GM12878 (cell line): ENCODE measurements around the gene IFNAR1. TPM values are rescaled to one million over a fixed set of nuclear protein-coding genes. Genes with fewer than 3 reads are reported as not detected.
A peak's percentile ranks its signal among the peaks of the same experiment; 100 is the strongest.

Source experiments
- ATAC-seq: fragments of 200-7000 bp; cut with Tn5 transposase; 3 replicates; pipeline ENCODE4 v1.9.1; 2020; ENCODE audit warnings: mild to moderate bottlenecking, moderate library complexity
- BruUV-seq: library from RNA; stranded (reverse); fragments of 400-500 nt; replicated peaks from 2 replicates; lab custom pipeline; 2021; lab: Mats Ljungman, UMichigan
- CTCF ChIA-PET: fragments of 300-600 bp; sonication (Branson Sonifier 250); formaldehyde crosslinking; extraction: SDS; loops from one replicate; lab custom pipeline; 2021; ENCODE audit warnings: inconsistent platforms; lab: Yijun Ruan, JAX
- POLR2A ChIA-PET: fragments of 350-600 bp; formaldehyde crosslinking; extraction: SDS; loops from one replicate; lab custom pipeline; 2021; ENCODE audit warnings: inconsistent platforms; lab: Charles Lee
- RAD21 ChIA-PET: fragments of 300-600 bp; sonication (Branson Sonifier 250); formaldehyde crosslinking; loops from one replicate; lab custom pipeline; 2023; ENCODE audit warnings: antibody characterized with exemption; ENCODE audit not compliant: unreplicated experiment; lab: Charles Lee
- SMC1A ChIA-PET: fragments of 300-600 bp; sonication (Branson Sonifier 250); formaldehyde crosslinking; loops from one replicate; lab custom pipeline; 2023; ENCODE audit not compliant: unreplicated experiment, uncharacterized antibody; lab: Charles Lee
- DNase-seq: peaks from one replicate; pipeline ENCODE4 v3.0.0-alpha.2; 2011; ENCODE audit warnings: low read depth, low spot score
- FAIRE-seq: peaks from 3 replicates; lab custom pipeline; 2011; peaks lifted over from hg19 to GRCh38; lab: Jason Lieb, UNC
- H2AFZ ChIP-seq: 2 replicates; pipeline ENCODE4 v1.6.0; 2011; ENCODE audit warnings: low read depth, low read length, control low read depth; ENCODE audit not compliant: control insufficient read depth
- H3K27ac ChIP-seq: 2 replicates; pipeline ENCODE4 v1.5.1; 2011; ENCODE audit warnings: control low read depth; ENCODE audit not compliant: control insufficient read depth, insufficient read depth
- H3K27me3 ChIP-seq, 2 experiments: replicated peaks in 1 of 2; 2 replicates each; pipeline versions ENCODE4 v1.6.0 to v1.6.1; 2011; ENCODE audit warnings: low read length in 1 of 2; ENCODE audit not compliant: control insufficient read depth in 2 of 2, insufficient read depth in 2 of 2
- H3K36me3 ChIP-seq, 2 experiments: 2 replicates each; pipeline ENCODE4 v1.5.1; 2011; ENCODE audit warnings: low read length in 1 of 2; ENCODE audit not compliant: control insufficient read depth in 2 of 2, insufficient read depth in 2 of 2
- H3K4me1 ChIP-seq: 2 replicates; pipeline ENCODE4 v1.6.1; 2011; ENCODE audit warnings: mild to moderate bottlenecking, low read length, moderate library complexity, mixed read lengths; ENCODE audit not compliant: control insufficient read depth, insufficient read depth
- H3K4me2 ChIP-seq: 2 replicates; pipeline ENCODE4 v1.6.0; 2011; ENCODE audit warnings: control low read depth; ENCODE audit not compliant: control insufficient read depth, insufficient read depth
- H3K4me3 ChIP-seq: fragments of 200-600 bp; sonication (generic); 2 replicates; pipeline ENCODE4 v1.5.1; 2016
- H3K79me2 ChIP-seq: 2 replicates; pipeline ENCODE4 v1.6.0; 2011; ENCODE audit warnings: low read length; ENCODE audit not compliant: control insufficient read depth, insufficient read depth
- H3K9ac ChIP-seq: 2 replicates; pipeline ENCODE4 v1.8.0; 2011; ENCODE audit warnings: low read length, control low read depth, mixed read lengths; ENCODE audit not compliant: control insufficient read depth, insufficient read depth
- H3K9me3 ChIP-seq: replicated peaks from 3 replicates; pipeline ENCODE4 v1.5.1; 2011; ENCODE audit warnings: mild to moderate bottlenecking, low read length; ENCODE audit not compliant: control insufficient read depth, insufficient read depth
- H4K20me1 ChIP-seq: 2 replicates; pipeline ENCODE4 v1.6.0; 2011; ENCODE audit not compliant: control insufficient read depth, insufficient read depth
- PAX8 ChIP-seq: fragments of 450-650 bp; IDR thresholded peaks from 2 replicates; pipeline ENCODE4 v1.6.1; 2017; ENCODE audit warnings: mild to moderate bottlenecking, moderate library complexity
- POU2F2 ChIP-seq: IDR thresholded peaks from 3 replicates; pipeline ENCODE4 v1.6.1; 2011; ENCODE audit warnings: low read depth, mild to moderate bottlenecking, low read length, borderline replicate concordance
- SIN3A ChIP-seq: IDR thresholded peaks from 2 replicates; pipeline ENCODE4 v1.6.1; 2012; ENCODE audit warnings: low read depth, low read length, improper control_type of control experiment
- SREBF1 ChIP-seq: IDR thresholded peaks from 2 replicates; pipeline ENCODE4 v1.6.1; 2012; ENCODE audit warnings: mild to moderate bottlenecking, low read length
- YY1 ChIP-seq: IDR thresholded peaks from 2 replicates; pipeline ENCODE4 v1.6.1; 2011; ENCODE audit warnings: low read depth, mild to moderate bottlenecking, low read length
- ZBTB4 ChIP-seq: fragments of 450-650 bp; formaldehyde crosslinking; IDR thresholded peaks from 2 replicates; pipeline ENCODE4 v1.4.0; 2022; ENCODE audit warnings: mild to moderate bottlenecking, moderate library complexity
- WGBS: methylation state at CpG from one replicate; pipeline ENCODE4 v1.1.6; 2016; ENCODE audit warnings: low lambda C conversion rate; ENCODE audit not compliant: insufficient replicate concordance, insufficient coverage; ENCODE audit errors: missing lambda C conversion rate; 5-methylcytosine and 5-hydroxymethylcytosine counted together
- in situ Hi-C: fragments of 300-500 bp; cut with MboI; formaldehyde crosslinking; loops from 9 replicates; pipeline ENCODE4 v1.14.3; 2018; ENCODE audit warnings: mixed read lengths
- intact Hi-C: fragments of 100-400 bp; cut with micrococcal nuclease; formaldehyde crosslinking; loops from one replicate; pipeline ENCODE4 v1.14.2; 2022; ENCODE audit not compliant: unreplicated experiment
- polyA plus RNA-seq, 11 experiments: library from polyadenylated mRNA; depleted of rRNA in 4 of 11; unstranded in 6 of 11; stranded (reverse) in 5 of 11; fragments of >200 nt; fragmentation: Nextera tagmentation in 4 of 11; fragmentation: Illumina TruSeq in 1 of 11; extraction: Ambion mirVana in 4 of 11; extraction: Trizol in 1 of 11; gene quantifications; 1 replicate in 1 of 11; 2 replicates in 10 of 11; pipeline versions ENCODE4 v1.2.1 to v1.2.3, GENCODE V29; 2011 to 2016; ENCODE audit warnings: inconsistent platforms in 2 of 11, missing spikeins in 2 of 11, low read depth in 1 of 11
- total RNA-seq, 4 experiments: library from RNA; depleted of rRNA in 3 of 4; stranded (reverse); fragments of >200 nt in 3 of 4; fragmentation: Illumina TruSeq in 1 of 4; extraction: Trizol in 1 of 4; gene quantifications; 2 replicates each; pipeline versions ENCODE4 v1.2.1 to v1.2.3, GENCODE V29; 2013 to 2021
- TF ChIP-seq, protein P1 (sequence below): IDR thresholded peaks from 2 replicates; pipeline ENCODE4 v1.6.1; 2012; ENCODE audit warnings: low read length, inconsistent platforms
- TF ChIP-seq, protein P2 (sequence below): IDR thresholded peaks from 2 replicates; pipeline ENCODE4 v1.6.1; 2012; ENCODE audit warnings: low read depth, low read length, improper control_type of control experiment

IFNAR1 gene
- total and polyA plus RNA-seq, 10 of the 15 experiments (the other 5 are each of a cell fraction or from before 2014, with no cell fraction given), result 12.0 to 62.4 (median 24.6) TPM

DNA sequence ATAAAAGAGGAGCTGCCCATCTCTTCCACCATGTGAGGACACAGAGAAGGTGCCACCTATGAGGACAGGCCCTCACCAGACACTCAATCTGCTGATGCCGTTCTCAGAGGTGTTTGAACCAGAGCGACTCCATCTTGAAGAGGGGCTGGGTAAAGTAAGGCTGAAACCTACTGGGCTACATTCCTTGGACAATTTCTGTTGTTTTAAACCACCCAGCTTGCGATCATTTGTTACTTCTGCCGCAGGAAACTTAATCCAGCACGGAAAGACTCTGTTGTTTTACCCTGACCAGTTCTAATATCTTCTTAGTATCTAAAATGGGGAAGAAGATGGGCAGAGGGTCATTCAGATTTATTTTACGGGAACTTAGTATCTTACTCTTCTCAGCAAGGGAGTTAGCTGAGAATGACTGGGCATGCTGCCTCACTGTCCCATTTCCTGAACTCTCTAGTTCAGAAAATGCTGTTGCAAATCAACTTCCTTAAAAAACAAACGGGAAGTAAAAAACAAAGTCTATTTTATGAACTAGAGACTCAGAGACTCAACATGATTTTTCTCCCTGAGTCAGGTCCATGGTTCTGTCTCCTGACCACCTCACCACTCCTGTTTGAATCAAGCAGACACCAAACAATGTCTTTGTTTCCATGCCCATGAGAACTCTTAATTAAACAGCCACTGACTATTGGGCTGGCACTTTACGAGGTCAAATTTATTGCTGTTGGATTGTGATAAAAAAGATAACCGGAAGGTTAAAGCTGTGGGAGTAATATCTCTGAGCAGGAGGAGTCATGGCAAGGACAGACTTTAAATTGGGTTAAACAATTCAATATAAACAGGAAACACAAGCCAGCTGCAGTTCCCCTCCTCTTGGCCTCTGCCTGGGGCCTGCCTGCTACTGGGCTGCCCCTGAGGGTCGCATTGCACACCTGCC is 23.8 kb upstream of the IFNAR1 start:
- no peak for FAIRE-seq
- in situ Hi-C loops, result no loop called here

GRCh38 chr21:33301632-33302002 is 23.2 kb upstream of the IFNAR1 start:
- in situ Hi-C loops (no loop called here), intact Hi-C loops (no loop called here)
- DNase-seq, result no peak
- ATAC-seq, result no peak
- Histone ChIP-seq H3K4me3 (no peak overlapping the region), H3K36me3 (no peaks in the 10 kb centered on the region), H2AFZ (no peak overlapping the region; the same call in 1 of the 2 replicates), H3K27ac (peak overlapping the region; percentile 13; the same call in 1 of the 2 replicates), H3K9me3 (no peaks in the 10 kb centered on the region), H3K4me2 (no peak overlapping the region; the same call in 1 of the 2 replicates), H3K79me2 (no peaks in the 10 kb centered on the region), H3K9ac (no peak overlapping the region), H4K20me1 (no peaks in the 10 kb centered on the region), H3K4me1 (peaks cover 29% of the 10 kb centered on the region), H3K27me3 (no peaks in the 10 kb centered on the region)
- WGBS, result 97% methylated on average over 2 of the region's 2 CpGs
- ChIA-PET RAD21 (interaction anchor here (0.7 to 1.7 kb wide), 2 partner anchors 23 to 59 kb away, joined by 3 to 5 read pairs; partner anchors contain the start of gene IFNAR1), CTCF (interaction anchor here (1.1 to 1.5 kb wide), 2 partner anchors 60 to 105 kb away, joined by 4 read pairs; no protein-coding TSS in a partner anchor), POLR2A (no interaction called here), SMC1A (interaction anchor here (0.7 to 1.5 kb wide), 2 partner anchors 42 to 104 kb away, joined by 3 read pairs; no protein-coding TSS in a partner anchor)
- no peak for FAIRE-seq
- BruUV-seq, result no TSS peak
- no peak for TF ChIP-seq SIN3A
- no peak for TF ChIP-seq ZBTB4
- TF ChIP-seq, protein P1, sequence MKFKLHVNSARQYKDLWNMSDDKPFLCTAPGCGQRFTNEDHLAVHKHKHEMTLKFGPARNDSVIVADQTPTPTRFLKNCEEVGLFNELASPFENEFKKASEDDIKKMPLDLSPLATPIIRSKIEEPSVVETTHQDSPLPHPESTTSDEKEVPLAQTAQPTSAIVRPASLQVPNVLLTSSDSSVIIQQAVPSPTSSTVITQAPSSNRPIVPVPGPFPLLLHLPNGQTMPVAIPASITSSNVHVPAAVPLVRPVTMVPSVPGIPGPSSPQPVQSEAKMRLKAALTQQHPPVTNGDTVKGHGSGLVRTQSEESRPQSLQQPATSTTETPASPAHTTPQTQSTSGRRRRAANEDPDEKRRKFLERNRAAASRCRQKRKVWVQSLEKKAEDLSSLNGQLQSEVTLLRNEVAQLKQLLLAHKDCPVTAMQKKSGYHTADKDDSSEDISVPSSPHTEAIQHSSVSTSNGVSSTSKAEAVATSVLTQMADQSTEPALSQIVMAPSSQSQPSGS, result no peak
- TF ChIP-seq SREBF1, result no peak
- TF ChIP-seq, protein P2, sequence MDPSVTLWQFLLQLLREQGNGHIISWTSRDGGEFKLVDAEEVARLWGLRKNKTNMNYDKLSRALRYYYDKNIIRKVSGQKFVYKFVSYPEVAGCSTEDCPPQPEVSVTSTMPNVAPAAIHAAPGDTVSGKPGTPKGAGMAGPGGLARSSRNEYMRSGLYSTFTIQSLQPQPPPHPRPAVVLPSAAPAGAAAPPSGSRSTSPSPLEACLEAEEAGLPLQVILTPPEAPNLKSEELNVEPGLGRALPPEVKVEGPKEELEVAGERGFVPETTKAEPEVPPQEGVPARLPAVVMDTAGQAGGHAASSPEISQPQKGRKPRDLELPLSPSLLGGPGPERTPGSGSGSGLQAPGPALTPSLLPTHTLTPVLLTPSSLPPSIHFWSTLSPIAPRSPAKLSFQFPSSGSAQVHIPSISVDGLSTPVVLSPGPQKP, result no peak
- no peak for TF ChIP-seq PAX8

More for the DNA sequence above, 23.8 kb upstream of the IFNAR1 start:
- peak overlapping the region; percentile 26; the same call in 1 of the 2 replicates for H3K9ac ChIP-seq
- intact Hi-C loops, result no loop called here
- no peaks in the 10 kb centered on the region for H3K79me2 ChIP-seq
- no peaks in the 10 kb centered on the region for H3K9me3 ChIP-seq
- ChIA-PET RAD21 (interaction anchor here (0.7 to 1.7 kb wide), 2 partner anchors 24 to 59 kb away, joined by 3 to 5 read pairs; partner anchors contain the start of gene IFNAR1), POLR2A (interaction anchor here (0.9 kb wide), 1 partner anchor 12 kb away, joined by 3 read pairs; no protein-coding TSS in a partner anchor), SMC1A (interaction anchor here (1.5 kb wide), 1 partner anchor 104 kb away, joined by 3 read pairs; no protein-coding TSS in a partner anchor), CTCF (interaction anchor here (0.5 to 1.9 kb wide), 4 partner anchors 61 to 635 kb away, joined by 3 to 5 read pairs (median 4); no protein-coding TSS in a partner anchor)
- H3K4me3 ChIP-seq, result no peak overlapping the region
- H2AFZ ChIP-seq, result peak overlapping the region; percentile 68
- TF ChIP-seq POU2F2 (no peak), YY1 (0 out of 2 replicates have a peak, but pooled peaks have one; percentile 23)
- no peak for DNase-seq
- peaks cover 0 to 2% of the 10 kb centered on the region in 2 experiments; a peak in 2 of 4 replicates for H3K36me3 ChIP-seq
- no peak overlapping the region; the same call in 1 of the 2 replicates for H3K4me2 ChIP-seq
- peaks cover 35% of the 10 kb centered on the region for H3K4me1 ChIP-seq
- H4K20me1 ChIP-seq, result no peaks in the 10 kb centered on the region
- WGBS, result 69% methylated on average over 10 of the region's 10 CpGs
- ATAC-seq, result no peak
- H3K27ac ChIP-seq, result peak overlapping the region; percentile 13; the same call in 1 of the 2 replicates
- BruUV-seq, result no TSS peak
- H3K27me3 ChIP-seq, result no peaks in the 10 kb centered on the region
